Brain microvascular endothelial cell (primary cell): ENCODE measurements around the gene FAM120C.

Experiments used
- DNase-seq: peaks from one replicate; pipeline ENCODE4 v3.0.0-alpha.2; 2020
- H3K27ac ChIP-seq: fragments of 250-450 bp; sonication (Bioruptor Pico); 2 replicates; pipeline ENCODE4 v1.5.1; 2020; ENCODE audit warnings: mild to moderate bottlenecking, moderate library complexity
- H3K27me3 ChIP-seq: fragments of 250-450 bp; sonication (Bioruptor Pico); replicated peaks from 2 replicates; pipeline ENCODE4 v1.5.1; 2020; ENCODE audit warnings: mild to moderate bottlenecking
- H3K36me3 ChIP-seq: fragments of 250-450 bp; sonication (Bioruptor Pico); replicated peaks from 2 replicates; pipeline ENCODE4 v1.5.1; 2020; ENCODE audit warnings: mild to moderate bottlenecking
- H3K4me3 ChIP-seq: 2 replicates; pipeline ENCODE4 v1.5.1; 2011; ENCODE audit warnings: low read depth, mild to moderate bottlenecking, control low read depth, low read length, moderate library complexity
- in situ Hi-C: cut with HindIII; loops from 2 replicates; pipeline ENCODE4 v1.10.0; 2017; ENCODE audit warnings: low sequenced_read_pairs, low pct_ligation_motif_present
- TF ChIP-seq, protein P1 (sequence below): IDR thresholded peaks from 2 replicates; pipeline ENCODE4 v1.5.1; 2011; ENCODE audit warnings: low read depth, mild to moderate bottlenecking, moderate library complexity, low read length, control low read depth, inconsistent platforms; ENCODE audit errors: missing control alignments

The FAM120C gene

GRCh38 chrX:54085666-54086065 is 97.4 kb downstream of the FAM120C start:
- Histone ChIP-seq H3K27me3 (no peaks in the 10 kb centered on the region), H3K4me3 (no peak overlapping the region), H3K27ac (no peak overlapping the region), H3K36me3 (no peaks in the 10 kb centered on the region)
- TF ChIP-seq, protein P1, sequence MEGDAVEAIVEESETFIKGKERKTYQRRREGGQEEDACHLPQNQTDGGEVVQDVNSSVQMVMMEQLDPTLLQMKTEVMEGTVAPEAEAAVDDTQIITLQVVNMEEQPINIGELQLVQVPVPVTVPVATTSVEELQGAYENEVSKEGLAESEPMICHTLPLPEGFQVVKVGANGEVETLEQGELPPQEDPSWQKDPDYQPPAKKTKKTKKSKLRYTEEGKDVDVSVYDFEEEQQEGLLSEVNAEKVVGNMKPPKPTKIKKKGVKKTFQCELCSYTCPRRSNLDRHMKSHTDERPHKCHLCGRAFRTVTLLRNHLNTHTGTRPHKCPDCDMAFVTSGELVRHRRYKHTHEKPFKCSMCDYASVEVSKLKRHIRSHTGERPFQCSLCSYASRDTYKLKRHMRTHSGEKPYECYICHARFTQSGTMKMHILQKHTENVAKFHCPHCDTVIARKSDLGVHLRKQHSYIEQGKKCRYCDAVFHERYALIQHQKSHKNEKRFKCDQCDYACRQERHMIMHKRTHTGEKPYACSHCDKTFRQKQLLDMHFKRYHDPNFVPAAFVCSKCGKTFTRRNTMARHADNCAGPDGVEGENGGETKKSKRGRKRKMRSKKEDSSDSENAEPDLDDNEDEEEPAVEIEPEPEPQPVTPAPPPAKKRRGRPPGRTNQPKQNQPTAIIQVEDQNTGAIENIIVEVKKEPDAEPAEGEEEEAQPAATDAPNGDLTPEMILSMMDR = no peak
- in situ Hi-C loops = no loop called here
- no peak for DNase-seq

- no peak overlapping the region for H3K27ac ChIP-seq
- in situ Hi-C loops = no loop called here
- H3K27me3 ChIP-seq = no peaks in the 10 kb centered on the region
- TF ChIP-seq, protein P1 = no peak
- no peaks in the 10 kb centered on the region for H3K36me3 ChIP-seq
- no peak for DNase-seq
- H3K4me3 ChIP-seq = no peak overlapping the region
Measured at GRCh38 chrX:54076903-54077302, 106.2 kb downstream of the FAM120C start.

- TF ChIP-seq, protein P1 = no peak
- no peak for DNase-seq
- Histone ChIP-seq H3K27me3 (no peaks in the 10 kb centered on the region), H3K27ac (no peak overlapping the region), H3K4me3 (no peak overlapping the region), H3K36me3 (no peaks in the 10 kb centered on the region)
- in situ Hi-C loops = no loop called here
Measured at GRCh38 chrX:54074826-54075225, 108.2 kb downstream of the FAM120C start.

DNA sequence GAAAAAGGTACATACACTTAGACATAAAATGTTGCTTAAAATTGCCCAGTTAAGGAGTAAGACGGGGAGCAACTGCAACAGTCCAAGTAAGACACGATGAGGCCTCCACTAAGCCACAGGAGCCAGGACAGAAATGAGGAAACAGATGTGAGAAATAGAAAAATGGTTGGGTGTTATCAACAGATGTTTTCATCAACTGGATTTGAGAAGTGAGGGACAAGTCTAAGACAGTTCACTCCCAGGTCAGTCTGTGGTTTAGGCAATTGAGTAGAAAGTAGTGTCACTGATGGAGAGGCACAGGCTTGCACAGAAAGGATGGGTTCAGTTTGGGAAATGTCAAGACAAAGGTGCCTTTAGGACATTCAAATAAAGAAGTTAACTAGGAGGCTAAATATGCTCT is 115.3 kb downstream of the FAM120C start:
- H3K27ac ChIP-seq = no peak overlapping the region
- H3K4me3 ChIP-seq = no peak overlapping the region
- H3K27me3 ChIP-seq = no peaks in the 10 kb centered on the region
- no peaks in the 10 kb centered on the region for H3K36me3 ChIP-seq
- no peak for DNase-seq
- in situ Hi-C loops = no loop called here
- TF ChIP-seq, protein P1 = no peak

DNA sequence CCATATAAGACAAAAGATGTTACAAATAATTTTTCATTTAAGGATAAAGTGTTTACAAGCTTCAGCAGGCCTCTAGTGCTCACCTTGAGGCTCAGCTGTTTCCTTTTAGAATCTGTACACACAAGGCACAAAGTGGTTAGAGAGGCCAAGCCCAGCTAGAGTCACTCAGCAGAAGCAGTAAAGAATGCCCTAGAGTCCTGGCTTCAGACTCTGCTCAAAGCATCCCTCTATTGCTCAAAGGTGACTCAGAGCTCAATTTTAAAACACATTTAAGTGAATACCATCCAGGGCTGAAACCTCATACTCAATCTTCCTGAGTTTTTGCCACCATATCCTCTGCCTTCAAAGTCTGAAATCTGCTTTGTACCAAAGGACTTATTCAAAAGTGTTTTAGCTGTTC is 116.2 kb downstream of the FAM120C start:
- no peaks in the 10 kb centered on the region for H3K27me3 ChIP-seq
- in situ Hi-C loops = no loop called here
- DNase-seq = no peak
- no peak overlapping the region for H3K4me3 ChIP-seq
- H3K36me3 ChIP-seq = no peaks in the 10 kb centered on the region
- TF ChIP-seq, protein P1 = no peak
- no peak overlapping the region for H3K27ac ChIP-seq

DNA sequence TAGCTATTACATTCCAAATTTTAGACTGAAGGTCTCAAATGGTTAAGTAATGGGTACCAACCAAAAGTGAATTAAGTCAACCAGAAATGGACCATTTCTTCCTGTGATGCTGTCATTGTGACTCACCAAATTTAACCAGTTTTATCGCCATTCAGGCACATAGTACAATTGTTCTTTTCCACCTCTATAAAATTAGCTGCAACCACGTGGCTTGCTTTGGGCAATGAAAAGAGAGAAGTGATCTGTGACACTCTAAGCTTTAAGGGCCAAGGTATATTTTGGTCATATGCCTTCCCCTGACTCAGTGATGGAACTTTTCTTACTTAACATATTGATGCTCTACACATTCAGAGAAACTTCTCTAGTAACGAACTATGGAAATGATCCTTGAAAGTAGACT is 118.5 kb downstream of the FAM120C start:
- in situ Hi-C loops = no loop called here
- no peak for DNase-seq
- Histone ChIP-seq H3K27ac (no peak overlapping the region), H3K4me3 (no peak overlapping the region), H3K36me3 (no peaks in the 10 kb centered on the region), H3K27me3 (no peaks in the 10 kb centered on the region)
- TF ChIP-seq, protein P1 = no peak
